ENCODE data around the gene LAMC1. TPM values are rescaled to one million over a fixed set of nuclear protein-coding genes. Genes with fewer than 3 reads are reported as not detected.

LAMC1 gene
- total and polyA plus RNA-seq, 5 donors from 2014 or later = 1.1 TPM; not detected in 4

- H3K36me3 Mint-ChIP-seq = no peaks in the 10 kb centered on the region
- H3K9me3 ChIP-seq (ENCODE audit: control insufficient read depth in 2 of 2, low read length in 2 of 2) = no peaks in the 10 kb centered on the region
- peaks cover 0 to 2% (median 0%) of the 10 kb centered on the region in 7 donors for H3K9me3 Mint-ChIP-seq
- H3K27ac ChIP-seq (ENCODE audit: insufficient read depth, low read length, poor library complexity, severe bottlenecking) = no peak overlapping the region
- DNase-seq (no peak), ATAC-seq (ENCODE audit: low read depth in 2 of 2) (no peak)
- H3K4me3 Mint-ChIP-seq = no peak overlapping the region
- peaks cover 4% of the 10 kb centered on the region for H3K4me1 ChIP-seq (ENCODE audit: control insufficient read depth, insufficient read depth, low read length, poor library complexity, severe bottlenecking)
- peaks cover 68% of the 10 kb centered on the region for H3K27me3 Mint-ChIP-seq
- peaks cover 9% of the 10 kb centered on the region for H3K27me3 ChIP-seq (ENCODE audit: control insufficient read depth, insufficient read depth, low read length)
- no peaks in the 10 kb centered on the region for H3K36me3 ChIP-seq (ENCODE audit: control insufficient read depth, insufficient read depth, low read length)
- H3K4me1 Mint-ChIP-seq = peaks cover 0 to 12% (median 5%) of the 10 kb centered on the region in 4 donors
- H3K4me3 ChIP-seq (ENCODE audit: low read depth, low read length) = no peak overlapping the region
- H3K27ac Mint-ChIP-seq = no peak overlapping the region
These were observed 15.2 kb downstream of the LAMC1 start for GRCh38 chr1:183038333-183038866.

- ATAC-seq (ENCODE audit: low read depth in 2 of 2) (no peak), DNase-seq (no peak)
- Mint-ChIP-seq H3K4me3 (no peak overlapping the region), H3K36me3 (no peaks in the 10 kb centered on the region), H3K4me1 (peaks cover 0 to 6% (median 2%) of the 10 kb centered on the region in 4 donors), H3K27me3 (peaks cover 64% of the 10 kb centered on the region), H3K9me3 (peaks cover 0 to 2% (median 0%) of the 10 kb centered on the region in 7 donors), H3K27ac (no peak overlapping the region)
- Histone ChIP-seq H3K27me3 (ENCODE audit: control insufficient read depth, insufficient read depth, low read length) (peaks cover 9% of the 10 kb centered on the region), H3K9me3 (ENCODE audit: control insufficient read depth in 2 of 2, low read length in 2 of 2) (no peaks in the 10 kb centered on the region), H3K27ac (ENCODE audit: insufficient read depth, low read length, poor library complexity, severe bottlenecking) (no peak overlapping the region), H3K4me1 (ENCODE audit: control insufficient read depth, insufficient read depth, low read length, poor library complexity, severe bottlenecking) (no peaks in the 10 kb centered on the region), H3K36me3 (ENCODE audit: control insufficient read depth, insufficient read depth, low read length) (no peaks in the 10 kb centered on the region), H3K4me3 (ENCODE audit: low read depth, low read length) (no peak overlapping the region)
These were observed 15.7 kb downstream of the LAMC1 start for GRCh38 chr1:183038913-183039312.

GRCh38 chr1:183039330-183039729, 16.1 kb downstream of the LAMC1 start:
- Histone ChIP-seq H3K27me3 (ENCODE audit: control insufficient read depth, insufficient read depth, low read length) (peaks cover 9% of the 10 kb centered on the region), H3K36me3 (ENCODE audit: control insufficient read depth, insufficient read depth, low read length) (no peaks in the 10 kb centered on the region), H3K4me3 (ENCODE audit: low read depth, low read length) (no peak overlapping the region), H3K27ac (ENCODE audit: insufficient read depth, low read length, poor library complexity, severe bottlenecking) (no peak overlapping the region), H3K4me1 (ENCODE audit: control insufficient read depth, insufficient read depth, low read length, poor library complexity, severe bottlenecking) (no peaks in the 10 kb centered on the region), H3K9me3 (ENCODE audit: control insufficient read depth in 2 of 2, low read length in 2 of 2) (no peaks in the 10 kb centered on the region)
- H3K4me1 Mint-ChIP-seq = peaks cover 0 to 5% (median 2%) of the 10 kb centered on the region in 4 donors
- no peak overlapping the region for H3K4me3 Mint-ChIP-seq
- peaks cover 0 to 2% (median 0%) of the 10 kb centered on the region in 7 donors for H3K9me3 Mint-ChIP-seq
- no peak for ATAC-seq (ENCODE audit: low read depth in 2 of 2)
- no peak overlapping the region for H3K27ac Mint-ChIP-seq
- peaks cover 61% of the 10 kb centered on the region for H3K27me3 Mint-ChIP-seq
- no peaks in the 10 kb centered on the region for H3K36me3 Mint-ChIP-seq
- DNase-seq = no peak

- no peaks in the 10 kb centered on the region for H3K9me3 ChIP-seq (ENCODE audit: control insufficient read depth in 2 of 2, low read length in 2 of 2)
- peaks cover 61% of the 10 kb centered on the region for H3K27me3 Mint-ChIP-seq
- H3K4me3 Mint-ChIP-seq = no peak overlapping the region
- DNase-seq (no peak), ATAC-seq (ENCODE audit: low read depth in 2 of 2) (no peak)
- no peaks in the 10 kb centered on the region for H3K4me1 Mint-ChIP-seq
- H3K4me3 ChIP-seq (ENCODE audit: low read depth, low read length) = no peak overlapping the region
- H3K27me3 ChIP-seq (ENCODE audit: control insufficient read depth, insufficient read depth, low read length) = peaks cover 7% of the 10 kb centered on the region
- H3K36me3 Mint-ChIP-seq = no peaks in the 10 kb centered on the region
- no peaks in the 10 kb centered on the region for H3K36me3 ChIP-seq (ENCODE audit: control insufficient read depth, insufficient read depth, low read length)
- H3K27ac Mint-ChIP-seq = no peak overlapping the region
- no peak overlapping the region for H3K27ac ChIP-seq (ENCODE audit: insufficient read depth, low read length, poor library complexity, severe bottlenecking)
- H3K9me3 Mint-ChIP-seq = peaks cover 0 to 2% (median 0%) of the 10 kb centered on the region in 7 donors
- H3K4me1 ChIP-seq (ENCODE audit: control insufficient read depth, insufficient read depth, low read length, poor library complexity, severe bottlenecking) = no peaks in the 10 kb centered on the region
These were observed 16.8 kb downstream of the LAMC1 start for GRCh38 chr1:183039985-183040447.

- Histone ChIP-seq H3K4me3 (ENCODE audit: low read depth, low read length) (no peak overlapping the region), H3K27me3 (ENCODE audit: control insufficient read depth, insufficient read depth, low read length) (peaks cover 7% of the 10 kb centered on the region), H3K27ac (ENCODE audit: insufficient read depth, low read length, poor library complexity, severe bottlenecking) (no peak overlapping the region), H3K9me3 (ENCODE audit: control insufficient read depth in 2 of 2, low read length in 2 of 2) (no peaks in the 10 kb centered on the region), H3K36me3 (ENCODE audit: control insufficient read depth, insufficient read depth, low read length) (no peaks in the 10 kb centered on the region), H3K4me1 (ENCODE audit: control insufficient read depth, insufficient read depth, low read length, poor library complexity, severe bottlenecking) (no peaks in the 10 kb centered on the region)
- Mint-ChIP-seq H3K36me3 (no peaks in the 10 kb centered on the region), H3K9me3 (peaks cover 0 to 2% (median 0%) of the 10 kb centered on the region in 7 donors), H3K4me1 (no peaks in the 10 kb centered on the region), H3K27ac (no peak overlapping the region), H3K4me3 (no peak overlapping the region), H3K27me3 (peaks cover 61% of the 10 kb centered on the region)
- ATAC-seq (ENCODE audit: low read depth in 2 of 2) = no peak
- no peak for DNase-seq
These were observed 17.3 kb downstream of the LAMC1 start for GRCh38 chr1:183040547-183040971.

GRCh38 chr1:183043254-183043653, 20.0 kb downstream of the LAMC1 start:
- Histone ChIP-seq H3K4me3 (ENCODE audit: low read depth, low read length) (no peak overlapping the region), H3K9me3 (ENCODE audit: control insufficient read depth in 2 of 2, low read length in 2 of 2) (no peaks in the 10 kb centered on the region), H3K27ac (ENCODE audit: insufficient read depth, low read length, poor library complexity, severe bottlenecking) (no peak overlapping the region), H3K4me1 (ENCODE audit: control insufficient read depth, insufficient read depth, low read length, poor library complexity, severe bottlenecking) (no peaks in the 10 kb centered on the region), H3K27me3 (ENCODE audit: control insufficient read depth, insufficient read depth, low read length) (peaks cover 8% of the 10 kb centered on the region), H3K36me3 (ENCODE audit: control insufficient read depth, insufficient read depth, low read length) (no peaks in the 10 kb centered on the region)
- Mint-ChIP-seq H3K9me3 (peaks cover 0 to 4% (median 0%) of the 10 kb centered on the region in 7 donors), H3K4me1 (no peaks in the 10 kb centered on the region), H3K27me3 (peaks cover 56% of the 10 kb centered on the region), H3K4me3 (no peak overlapping the region), H3K27ac (no peak overlapping the region), H3K36me3 (no peaks in the 10 kb centered on the region)
- ATAC-seq (ENCODE audit: low read depth in 2 of 2) (no peak), DNase-seq (no peak)

- Histone ChIP-seq H3K27me3 (ENCODE audit: control insufficient read depth, insufficient read depth, low read length) (peaks cover 6% of the 10 kb centered on the region), H3K4me1 (ENCODE audit: control insufficient read depth, insufficient read depth, low read length, poor library complexity, severe bottlenecking) (peaks cover 3% of the 10 kb centered on the region), H3K27ac (ENCODE audit: insufficient read depth, low read length, poor library complexity, severe bottlenecking) (no peak overlapping the region), H3K4me3 (ENCODE audit: low read depth, low read length) (no peak overlapping the region), H3K9me3 (ENCODE audit: control insufficient read depth in 2 of 2, low read length in 2 of 2) (no peaks in the 10 kb centered on the region), H3K36me3 (ENCODE audit: control insufficient read depth, insufficient read depth, low read length) (no peaks in the 10 kb centered on the region)
- no peak for DNase-seq
- Mint-ChIP-seq H3K27ac (no peak overlapping the region), H3K9me3 (peaks cover 0 to 2% (median 0%) of the 10 kb centered on the region in 7 donors), H3K4me1 (peaks cover 0 to 5% (median 1%) of the 10 kb centered on the region in 4 donors), H3K36me3 (no peaks in the 10 kb centered on the region), H3K4me3 (no peak overlapping the region), H3K27me3 (peaks cover 56% of the 10 kb centered on the region)
- no peak for ATAC-seq (ENCODE audit: low read depth in 2 of 2)
These were observed 20.9 kb downstream of the LAMC1 start for GRCh38 chr1:183043872-183044854.
